ENCODE measurements around the gene SNX22.
A peak's percentile ranks its signal among the peaks of the same experiment; 100 is the strongest.

SNX22 gene

DNA sequence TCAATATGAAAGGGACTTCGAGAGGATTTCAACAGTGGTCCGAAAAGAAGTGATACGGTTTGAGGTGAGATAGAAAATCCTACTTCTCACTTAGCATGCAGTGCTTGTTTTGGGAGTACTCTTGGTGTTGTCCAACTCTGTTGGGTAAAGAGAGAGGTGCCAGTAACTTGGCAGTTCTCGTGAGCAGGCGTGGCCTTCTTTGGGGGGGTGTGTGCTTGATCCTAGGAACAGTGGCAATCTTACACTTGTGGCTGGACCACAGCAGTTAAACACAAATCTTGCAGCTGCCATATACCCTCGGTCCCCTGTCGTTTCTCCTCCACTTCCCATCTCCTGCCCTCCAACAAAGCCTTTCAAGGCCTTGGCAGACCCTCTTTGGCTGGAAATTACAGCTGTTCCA is 15.2 kb upstream of the SNX22 start:
- DNase-seq = no peak

DNA sequence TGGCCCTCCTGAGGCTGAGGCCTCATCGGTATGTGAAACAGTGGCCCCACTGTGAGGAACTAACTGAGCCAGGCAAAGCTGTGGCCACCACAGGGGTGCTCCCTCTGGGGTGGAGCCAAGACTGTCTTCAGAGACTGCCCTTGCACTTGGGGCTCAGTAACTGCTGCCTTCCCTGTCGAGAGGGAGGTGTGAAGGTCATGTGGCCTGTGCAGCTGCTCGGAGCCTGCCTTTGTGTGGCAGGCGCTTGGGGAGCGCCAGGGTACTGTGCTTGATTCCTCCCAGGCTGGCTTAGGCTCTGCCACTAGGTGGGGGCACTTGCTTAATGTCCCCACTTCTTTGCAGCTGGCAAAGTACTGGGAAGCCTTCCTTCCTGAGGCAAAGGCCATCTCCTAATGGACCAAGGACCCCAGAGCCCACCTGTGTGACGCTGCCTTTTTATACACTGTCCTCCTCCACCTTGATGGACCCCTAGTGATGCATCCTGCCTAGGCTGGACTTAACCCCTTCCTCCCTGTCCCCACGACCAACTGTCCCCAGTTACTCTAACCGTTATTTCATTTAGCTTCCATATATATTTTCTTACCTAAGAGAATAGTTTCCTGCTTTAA is 14.2 kb upstream of the SNX22 start:
- DNase-seq = peak in 1 of 3 experiments; percentile 9

DNA sequence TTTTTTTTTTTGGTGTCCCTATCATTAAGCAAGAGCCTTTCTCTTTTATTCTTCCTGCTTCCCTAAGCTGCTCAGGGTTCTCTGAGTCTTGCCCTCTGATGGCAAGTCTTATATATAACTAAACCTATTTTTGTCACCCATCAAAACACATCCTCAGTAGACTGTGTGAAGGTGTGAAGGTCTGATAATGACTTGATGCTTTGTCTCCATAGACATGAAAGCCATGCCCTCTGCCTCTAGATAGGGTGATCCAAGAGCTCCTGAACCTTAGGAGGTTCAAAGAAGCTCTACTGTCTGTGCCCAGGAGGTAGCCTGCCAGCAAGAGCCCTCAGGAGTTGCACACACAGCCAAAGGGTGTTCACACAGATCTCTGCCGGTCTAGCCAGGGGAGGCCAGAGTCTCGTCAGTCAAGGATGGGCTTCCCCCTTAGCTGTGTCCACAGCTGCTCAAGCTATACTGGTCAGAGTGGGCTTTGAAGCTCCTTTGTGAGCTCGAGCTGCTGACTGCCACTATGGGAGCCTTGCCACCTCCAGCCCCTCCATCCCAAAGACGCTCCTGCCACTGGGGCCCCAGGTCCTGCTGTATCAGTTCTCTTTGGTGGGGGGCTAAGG is 13.1 kb upstream of the SNX22 start:
- DNase-seq = no peak

DNA sequence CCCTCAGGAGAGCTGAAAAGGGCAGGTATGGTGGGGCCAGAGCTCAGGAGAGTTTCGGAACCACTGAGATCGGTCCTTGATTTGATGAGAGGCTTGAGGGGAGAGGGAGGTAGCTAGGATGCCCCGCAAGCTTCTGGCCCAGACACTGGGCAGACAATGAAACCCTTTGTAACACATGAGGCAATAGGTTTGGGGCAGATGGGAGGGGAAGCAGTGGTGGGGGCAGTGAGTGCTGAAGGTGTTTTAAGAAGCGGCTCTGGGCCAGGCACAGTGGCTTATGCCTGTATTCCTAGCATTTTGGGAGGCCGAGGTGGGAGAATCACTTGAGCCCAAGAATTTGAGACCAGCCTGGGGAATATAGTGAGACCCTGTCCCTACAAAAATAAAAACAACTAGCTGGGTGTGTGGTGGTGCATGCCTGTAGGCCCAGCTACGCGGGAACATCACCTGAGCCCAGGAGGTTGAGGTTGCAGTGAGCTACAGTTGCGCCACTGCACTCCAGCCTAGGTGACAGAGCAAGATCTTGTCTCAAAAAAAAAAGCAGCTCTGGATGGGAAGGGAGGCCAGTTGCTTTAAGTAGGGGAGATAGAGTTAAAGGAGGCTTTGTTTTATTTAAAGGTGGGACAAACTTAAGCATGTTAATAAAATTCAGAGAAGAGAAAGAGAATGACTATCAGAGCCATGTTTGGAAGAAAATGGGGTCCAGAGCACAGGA is 9.6 kb upstream of the SNX22 start:
- no peak for DNase-seq

DNA sequence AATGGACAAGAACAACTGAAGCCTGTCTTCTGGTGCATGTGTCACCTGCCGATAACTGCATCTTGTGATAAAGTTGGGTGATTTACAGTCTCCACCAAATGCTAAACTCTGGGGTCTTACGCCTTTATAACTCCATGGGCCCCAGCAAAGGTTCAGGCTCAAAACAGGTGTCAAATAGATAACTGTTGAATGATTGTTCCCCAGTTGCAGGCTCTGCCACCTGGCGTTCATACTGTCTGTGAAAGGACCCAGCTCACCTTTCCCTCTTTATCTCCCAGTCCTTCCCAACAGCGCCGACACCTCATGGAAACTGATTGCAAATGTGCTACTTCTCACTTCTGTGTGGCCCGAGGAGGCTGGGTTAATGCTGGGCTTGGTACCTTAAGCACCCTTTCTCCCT is 8.3 kb upstream of the SNX22 start:
- no peak for DNase-seq

DNA sequence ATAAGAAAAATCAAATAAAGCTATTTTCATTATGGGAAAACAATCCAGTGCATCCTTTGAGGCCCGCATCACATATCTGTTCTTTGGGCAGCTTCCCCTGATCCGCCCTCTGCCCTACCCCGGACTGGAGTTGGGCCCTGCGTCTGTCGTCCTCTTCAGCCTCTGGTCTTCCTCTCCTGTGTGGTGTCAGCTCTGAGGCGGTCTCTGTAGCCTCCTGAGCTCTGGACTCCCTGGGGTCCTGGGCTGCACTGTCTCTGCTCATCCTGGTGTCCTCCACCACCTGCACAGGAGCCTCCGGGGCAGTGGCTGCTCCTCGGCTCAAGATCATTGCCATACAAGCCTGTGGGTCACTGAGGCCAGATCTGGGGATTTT is 7.4 kb upstream of the SNX22 start:
- no peak for DNase-seq

DNA sequence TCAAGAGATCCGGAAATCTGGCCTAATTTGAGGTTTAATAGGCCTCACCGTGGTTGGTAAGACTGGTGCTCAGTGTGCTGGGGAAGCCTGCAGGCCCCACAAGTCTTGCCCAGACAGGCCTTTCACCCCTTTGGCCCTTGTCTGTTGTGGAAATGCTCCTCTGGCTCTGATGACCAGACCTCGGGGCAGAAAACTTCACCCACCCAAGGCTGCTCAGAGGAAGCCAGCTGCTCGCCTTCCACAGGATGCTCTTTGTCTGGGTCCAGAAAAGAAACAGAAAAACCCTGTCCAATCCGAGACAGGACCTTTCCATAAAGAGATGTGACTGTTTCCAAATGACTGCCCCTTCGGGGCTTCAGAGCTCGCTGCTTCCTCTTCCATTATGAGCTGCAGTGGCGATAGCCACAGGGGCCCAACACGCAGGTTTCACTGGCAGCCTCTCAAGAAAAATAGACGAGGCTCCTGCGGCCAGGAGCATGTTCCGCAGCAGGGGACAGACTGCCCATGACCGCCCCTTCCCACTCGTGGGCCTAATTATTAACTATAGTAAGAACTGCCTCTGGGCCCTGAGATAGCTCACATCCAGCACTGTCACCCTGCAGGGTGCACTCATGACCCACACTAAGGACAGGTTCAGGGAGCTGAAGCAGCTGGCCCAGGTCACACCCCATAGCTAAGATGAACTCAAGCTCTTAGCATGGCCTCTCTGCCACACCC is 6.8 kb upstream of the SNX22 start:
- no peak for DNase-seq

DNA sequence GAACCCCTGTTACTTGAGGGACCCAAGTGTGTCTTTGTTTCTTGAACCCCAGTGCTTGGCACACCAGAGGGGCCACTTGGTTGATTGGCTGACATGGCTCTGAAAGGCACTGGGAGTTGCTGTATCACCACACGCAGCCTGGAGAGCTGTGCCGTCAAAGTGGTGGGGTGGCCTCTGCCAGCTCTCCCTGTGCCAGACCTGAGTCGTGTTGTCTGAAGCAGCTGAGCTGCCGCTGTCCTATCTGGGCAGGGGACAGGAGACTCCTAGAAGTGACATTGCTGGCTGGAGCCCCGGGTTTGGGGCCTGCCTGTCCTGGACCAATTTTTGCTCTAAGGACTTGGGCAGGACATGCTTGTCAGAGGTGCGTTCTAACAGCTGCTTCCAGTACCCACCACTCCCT is 5.5 kb upstream of the SNX22 start:
- DNase-seq = no peak

DNA sequence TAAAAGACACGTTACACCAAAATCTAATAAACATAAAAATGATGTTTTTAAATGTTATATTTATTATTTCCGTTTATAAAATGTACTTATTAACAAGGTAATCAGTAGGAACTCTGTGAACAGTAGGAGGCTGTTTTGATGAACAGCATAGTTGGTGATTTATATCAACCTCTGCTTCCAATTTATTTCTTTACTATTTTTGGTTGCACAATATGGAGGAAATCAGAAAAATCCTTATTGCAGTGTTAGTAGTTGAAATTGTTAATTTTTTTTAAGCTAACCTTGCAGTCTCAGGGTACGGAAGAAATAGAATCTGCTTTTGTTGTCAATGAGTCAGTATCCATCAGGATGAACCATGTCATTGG is 5.0 kb upstream of the SNX22 start:
- no peak for DNase-seq

DNA sequence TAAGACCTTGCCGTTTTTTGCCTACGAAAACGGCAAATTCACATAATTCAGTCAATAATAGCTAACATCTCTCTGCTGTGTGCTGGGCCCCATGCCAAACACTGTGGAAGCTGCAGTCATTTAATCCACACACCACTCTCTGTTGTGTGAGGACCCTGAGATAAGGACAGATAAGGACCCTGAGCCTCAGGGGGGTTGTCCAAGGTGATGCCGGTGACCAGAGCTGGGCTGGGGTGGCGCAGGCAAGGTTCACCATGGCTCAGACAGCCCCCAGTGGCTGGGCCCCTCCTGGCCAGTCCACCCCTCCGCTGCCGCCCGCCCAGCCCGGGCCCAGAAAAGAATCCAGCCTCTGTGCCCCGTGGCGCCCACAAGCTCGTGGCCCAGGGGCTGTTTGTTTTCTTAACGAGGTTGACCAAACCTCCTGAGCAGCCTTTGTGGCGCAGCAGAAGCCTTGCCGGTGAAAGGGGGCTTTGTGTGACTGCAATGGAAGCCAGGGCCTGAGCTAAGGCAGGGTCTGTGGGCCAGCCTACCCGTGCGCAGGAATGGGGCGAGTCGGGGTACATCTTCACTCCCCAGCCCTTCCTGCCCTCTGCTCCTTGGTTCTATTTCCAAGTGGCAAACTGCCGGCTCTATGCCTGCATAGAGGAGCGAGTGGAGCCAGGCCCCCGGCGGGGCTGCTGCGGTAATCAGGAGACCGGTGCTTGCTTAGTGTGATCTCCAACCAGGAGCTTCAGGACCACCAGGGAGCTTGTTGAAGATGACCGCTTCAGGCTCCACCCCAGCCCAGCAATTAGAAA is 4.4 kb upstream of the SNX22 start:
- DNase-seq = no peak

DNA sequence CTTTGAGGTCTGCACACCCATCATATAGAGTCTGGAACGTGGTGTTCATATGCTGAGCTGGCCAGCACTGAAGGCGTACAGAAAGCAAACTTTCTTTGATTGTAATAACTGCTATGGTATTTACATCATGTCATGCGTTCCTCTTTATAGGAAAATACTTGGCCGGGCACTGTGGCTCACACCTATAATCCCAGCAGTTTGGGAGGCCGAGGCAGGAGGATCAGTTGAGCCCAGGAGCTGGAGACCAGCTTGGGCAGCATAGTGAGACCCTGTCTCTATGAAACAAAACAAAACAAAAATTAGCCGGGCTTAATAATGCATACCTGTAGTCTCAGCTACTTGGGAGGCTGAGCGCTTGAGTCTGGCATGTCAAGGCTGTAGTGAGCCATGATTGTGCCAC is 3.4 kb upstream of the SNX22 start:
- DNase-seq = no peak

DNA sequence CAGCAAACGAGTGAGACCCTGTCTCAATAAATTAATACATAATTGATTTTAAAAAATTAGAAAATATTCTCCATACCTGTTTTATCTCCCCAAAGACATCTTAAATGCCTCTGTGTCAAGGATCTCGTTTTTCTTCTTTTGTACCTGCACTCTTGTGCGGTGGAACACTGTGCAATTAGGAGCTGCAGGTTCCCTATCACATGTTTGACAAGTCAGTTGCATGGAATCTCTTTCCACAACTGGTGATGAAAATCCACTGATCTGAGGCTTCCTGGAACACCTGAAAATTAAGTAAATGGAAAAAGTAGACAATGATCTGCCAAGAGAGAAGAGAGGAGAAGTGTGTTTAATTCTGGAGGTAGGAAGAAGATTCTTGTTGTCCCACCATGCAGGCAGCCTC is 3.0 kb upstream of the SNX22 start:
- DNase-seq = no peak

DNA sequence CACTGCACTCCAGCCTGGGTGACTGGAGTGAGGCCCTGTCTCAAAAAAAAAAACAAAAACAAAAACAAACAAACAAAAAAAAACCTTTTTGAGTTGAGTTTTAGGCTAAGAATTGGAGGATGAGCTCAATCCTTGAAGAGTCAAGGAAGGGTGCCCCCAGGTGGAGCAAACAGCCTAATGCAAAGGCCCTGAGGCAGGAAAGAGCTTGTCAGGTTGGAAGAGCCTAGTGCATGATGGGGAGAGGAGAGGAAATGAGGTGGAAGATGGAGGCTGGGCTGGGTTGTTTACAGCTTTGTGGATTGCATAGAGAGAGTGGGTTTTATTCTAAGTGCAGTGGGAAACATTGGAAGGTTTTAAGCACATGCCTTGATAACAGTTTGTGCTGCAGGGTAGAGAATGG is 2.1 kb upstream of the SNX22 start:
- peak in 1 of 3 experiments; percentile 18 for DNase-seq

DNA sequence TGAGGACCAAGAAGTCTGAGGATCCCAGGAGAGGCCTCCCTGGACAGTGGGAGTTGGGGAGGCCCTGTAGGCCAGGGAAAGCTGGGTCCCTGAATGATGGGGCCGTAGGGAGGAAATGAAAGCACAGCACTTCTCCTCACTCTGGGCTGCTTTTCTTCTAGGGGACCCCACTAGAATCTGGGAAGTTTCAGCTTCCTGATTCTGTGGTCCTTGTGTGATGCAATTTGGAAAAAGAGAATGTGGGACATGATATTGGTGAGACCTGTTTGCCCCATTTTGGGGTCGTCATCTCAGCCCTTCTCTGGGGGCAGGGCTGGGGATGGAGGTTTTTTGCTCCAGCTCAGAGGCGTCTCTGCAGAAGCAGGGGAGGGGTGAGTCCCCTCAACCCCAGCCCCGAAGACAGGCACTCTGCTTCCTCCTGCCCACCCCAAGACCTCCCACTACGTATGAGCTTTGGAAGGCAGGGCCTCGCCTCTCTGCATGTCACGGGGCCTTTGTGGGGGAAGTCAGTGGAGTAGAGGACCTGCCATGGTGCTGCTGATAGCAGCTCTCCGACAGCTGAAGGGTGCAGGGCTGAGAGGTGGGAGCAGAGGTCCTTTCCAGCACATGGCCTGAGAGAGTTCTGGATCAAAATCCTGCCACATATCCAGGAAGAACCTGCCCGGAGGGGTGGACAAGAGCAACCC is 1.5 kb upstream of the SNX22 start:
- DNase-seq = no peak

DNA sequence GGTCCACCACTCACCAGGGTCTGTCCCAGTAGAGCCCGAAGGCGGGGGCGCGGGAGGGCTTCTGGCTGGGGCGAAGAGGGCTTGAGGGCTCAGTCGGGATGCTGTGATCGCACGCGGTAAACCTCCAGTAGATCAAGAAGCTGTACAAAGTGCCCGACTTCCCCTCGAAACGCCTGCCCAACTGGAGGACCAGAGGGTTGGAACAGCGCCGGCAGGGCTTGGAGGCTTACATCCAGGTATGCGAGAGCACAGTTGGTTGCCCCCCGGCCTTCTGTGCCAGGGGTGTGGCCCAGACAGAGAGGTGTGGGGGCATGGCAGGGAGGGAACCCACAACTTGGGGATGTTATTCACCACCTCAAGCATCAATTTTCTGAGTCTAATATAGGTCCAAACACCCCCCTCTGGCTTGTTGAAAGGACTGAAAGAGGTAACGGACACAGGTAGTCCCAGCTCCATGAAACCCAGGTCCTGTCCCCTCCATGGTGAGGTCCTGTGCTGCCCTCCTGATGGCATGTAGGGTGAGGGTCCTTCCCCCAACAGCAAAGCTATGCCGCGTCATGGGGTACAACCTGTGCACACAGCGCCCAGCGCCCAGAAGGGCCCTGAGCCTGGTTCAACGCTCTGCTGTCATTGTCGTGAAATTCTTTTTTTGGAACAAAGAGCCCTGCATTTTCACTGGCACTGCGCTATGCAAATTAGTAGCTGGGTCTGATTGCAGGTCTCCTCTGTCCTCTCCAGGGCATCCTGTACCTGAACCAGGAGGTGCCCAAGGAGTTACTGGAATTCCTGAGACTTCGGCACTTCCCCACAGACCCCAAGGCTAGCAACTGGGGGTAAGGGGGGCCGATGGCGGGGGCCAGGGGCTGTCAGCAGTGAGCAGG is 1.2 kb downstream of the SNX22 start:
- DNase-seq = peak in 2 of 3 experiments; percentile 39 to 71

DNA sequence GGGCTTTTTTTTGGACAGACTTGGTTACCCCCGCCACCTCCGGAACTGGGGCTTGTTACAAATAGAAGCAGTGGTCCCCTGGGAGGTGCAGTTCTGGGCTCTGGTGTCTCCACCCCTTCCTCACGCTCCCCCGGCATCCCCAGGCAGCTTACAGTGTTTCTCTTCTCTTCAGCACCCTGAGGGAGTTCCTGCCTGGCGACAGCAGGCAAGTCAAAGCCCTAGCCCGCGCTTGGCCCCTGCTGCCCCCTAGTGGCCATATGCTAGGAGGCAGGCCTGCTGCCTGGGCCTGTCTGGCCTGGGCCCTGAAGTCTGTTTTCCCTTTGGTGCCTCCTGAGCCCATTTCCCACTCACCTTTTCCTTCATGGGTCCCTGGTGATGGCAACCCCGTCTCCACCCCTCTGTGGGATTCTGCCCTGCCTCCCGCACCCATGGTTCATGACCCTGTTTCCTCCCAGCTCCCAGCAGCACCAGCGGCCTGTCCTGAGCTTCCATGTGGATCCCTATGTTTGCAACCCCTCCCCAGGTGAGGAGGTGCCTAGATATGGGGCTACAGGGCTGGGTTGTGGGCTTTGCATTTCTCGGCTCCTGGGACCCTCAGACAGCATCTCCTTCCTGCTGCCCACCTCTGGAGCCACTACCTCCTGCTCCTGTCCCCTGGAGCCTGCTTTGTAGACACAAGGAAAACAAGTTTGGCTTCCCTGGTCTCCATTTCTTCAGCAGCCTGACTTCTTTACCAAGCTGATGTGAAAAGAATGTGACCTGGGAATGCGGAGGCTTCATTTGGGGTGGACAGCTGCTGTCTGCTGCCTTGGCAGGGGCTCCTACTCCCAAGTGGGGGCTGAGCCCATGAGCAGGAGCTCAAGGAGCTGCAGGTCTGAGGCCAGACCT is 2.2 kb downstream of the SNX22 start:
- peak; percentile 66 to 91 (median 80) for DNase-seq

DNA sequence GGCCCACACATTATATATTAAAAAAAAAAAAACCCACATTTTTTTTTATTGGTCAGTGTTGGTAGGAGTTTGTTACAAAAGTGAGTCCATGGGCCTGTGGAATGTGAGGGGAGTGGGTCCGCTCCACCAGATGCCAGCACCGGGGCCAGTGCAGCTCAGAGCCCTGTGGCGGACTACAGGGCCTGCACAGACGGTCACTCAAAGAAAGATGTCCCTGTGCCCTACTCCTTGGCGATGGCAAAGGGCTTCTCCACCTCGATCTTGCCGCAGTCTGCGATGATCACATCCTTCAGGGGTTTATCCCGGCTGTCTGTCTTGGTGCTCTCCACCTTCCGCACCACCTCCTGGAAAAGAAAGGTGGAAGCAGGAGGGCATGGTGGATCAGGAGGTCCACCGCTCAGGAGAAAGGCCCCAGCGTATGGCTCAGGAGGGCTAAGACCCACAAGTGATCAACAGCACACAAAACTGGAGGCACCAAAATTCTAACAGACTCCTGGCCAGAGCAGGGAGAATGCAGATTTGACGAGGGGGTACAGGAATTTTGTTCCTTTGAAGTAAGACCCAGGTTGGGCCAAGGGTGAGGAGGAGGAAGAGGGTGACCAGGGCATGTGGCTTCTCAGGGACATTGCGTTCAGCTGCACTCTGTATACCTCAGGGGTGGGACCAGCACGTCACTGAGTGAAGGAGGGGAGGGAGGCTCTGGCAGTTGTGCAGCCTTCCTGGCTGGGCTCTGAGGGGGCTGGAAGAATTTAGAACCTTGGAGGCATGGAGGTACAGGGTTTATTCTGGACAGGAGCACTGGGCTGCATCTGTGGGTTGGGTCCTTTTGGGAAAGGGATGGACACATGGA is 4.5 kb downstream of the SNX22 start:
- peak in 1 of 3 experiments; percentile 12 for DNase-seq

DNA sequence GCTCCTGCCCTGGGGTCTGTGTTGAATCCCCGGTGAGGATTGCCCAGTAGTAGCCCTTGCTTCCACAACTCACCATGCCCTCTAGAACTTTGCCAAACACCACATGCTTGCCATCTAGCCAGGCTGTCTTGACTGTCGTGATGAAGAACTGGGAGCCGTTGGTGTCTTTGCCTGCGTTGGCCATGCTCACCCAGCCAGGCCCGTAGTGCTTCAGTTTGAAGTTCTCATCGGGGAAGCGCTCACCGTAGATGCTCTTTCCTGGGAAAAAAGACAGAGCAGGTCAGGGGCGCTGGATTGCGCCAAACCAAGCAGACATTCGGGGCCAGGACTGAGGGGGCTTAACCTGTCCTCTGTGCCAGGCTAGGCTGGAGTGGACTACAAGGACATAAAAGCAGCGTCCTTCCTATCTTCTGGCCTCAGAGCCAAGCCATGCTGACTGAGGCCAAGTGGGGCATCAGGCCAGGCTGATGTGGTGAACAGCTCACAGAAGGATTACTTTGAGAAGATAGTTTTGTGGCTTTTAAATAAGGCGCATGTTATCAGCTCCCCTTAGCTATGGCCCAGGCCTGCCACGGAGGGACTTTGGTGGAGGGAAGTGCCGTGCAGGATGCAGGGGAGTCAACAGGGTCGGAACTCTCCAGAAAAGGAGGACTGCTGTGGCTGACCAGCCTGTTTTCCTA is 5.3 kb downstream of the SNX22 start:
- DNase-seq = peak in 1 of 3 experiments; percentile 14
